K562 (cell line): ENCODE measurements around the gene CARS2. TPM values are rescaled to one million over a fixed set of nuclear protein-coding genes. Genes with fewer than 3 reads are reported as not detected.

Experiments
- BDP1 ChIP-seq: IDR thresholded peaks from 3 replicates; pipeline ENCODE4 v1.6.1; 2011; ENCODE audit not compliant: insufficient read length, insufficient read depth
- ETV6 ChIP-seq, 3 experiments: fragments of 150-350 bp in 1 of 3; sonication (generic) in 1 of 3; formaldehyde crosslinking in 1 of 3; IDR thresholded peaks; 2 replicates each; pipeline versions ENCODE4 v1.6.1 to v1.8.0; 2014 to 2022; ENCODE audit warnings: borderline replicate concordance in 2 of 3, low read depth in 2 of 3, antibody characterized with exemption in 1 of 3, low read length in 1 of 3, mild to moderate bottlenecking in 1 of 3, missing genetic modification reagents in 1 of 3
- EZH2 ChIP-seq: IDR thresholded peaks from 2 replicates; pipeline ENCODE4 v1.6.1; 2012; ENCODE audit warnings: low read depth, mild to moderate bottlenecking, inconsistent platforms, low read length, borderline replicate concordance
- GATAD2B ChIP-seq: fragments of 450-650 bp; IDR thresholded peaks from 2 replicates; pipeline ENCODE4 v1.6.1; 2017; ENCODE audit warnings: mild to moderate bottlenecking, borderline replicate concordance
- HDAC2 ChIP-seq: fragments of 450-650 bp; IDR thresholded peaks from 2 replicates; pipeline ENCODE4 v1.6.1; 2016; ENCODE audit warnings: mild to moderate bottlenecking
- HDGF ChIP-seq: fragments of 450-650 bp; IDR thresholded peaks from 2 replicates; pipeline ENCODE4 v1.6.1; 2016
- NRF1 ChIP-seq, 2 experiments: fragments of 450-650 bp; IDR thresholded peaks in 1 of 2; conservative IDR thresholded peaks in 1 of 2; 2 replicates each; pipeline ENCODE4 v1.6.1; 2014; ENCODE audit warnings: mild to moderate bottlenecking in 2 of 2
- PHF21A ChIP-seq: fragments of 450-650 bp; IDR thresholded peaks from 2 replicates; pipeline ENCODE4 v1.6.1; 2017; ENCODE audit warnings: low read depth, borderline replicate concordance
- POLR2AphosphoS2 ChIP-seq: IDR thresholded peaks from 2 replicates; pipeline ENCODE4 v1.6.1; 2012; ENCODE audit warnings: low read length, improper control_type of control experiment
- SRSF7 ChIP-seq: fragments of 200-400 bp; formaldehyde crosslinking; optimal IDR thresholded peaks from 2 replicates; pipeline ENCODE3; 2017; ENCODE audit warnings: mild to moderate bottlenecking, low read depth, low read length
- ZNF316 ChIP-seq: fragments of 450-650 bp; IDR thresholded peaks from 2 replicates; pipeline ENCODE4 v1.6.1; 2016
- ZNF436 ChIP-seq: fragments of 250-450, 450-650 bp; sonication (Bioruptor Pico); formaldehyde crosslinking; IDR thresholded peaks from 2 replicates; pipeline ENCODE4 v1.7.0; 2020; ENCODE audit warnings: mild to moderate bottlenecking
- polyA plus RNA-seq, 8 experiments: library from polyadenylated mRNA; depleted of rRNA in 4 of 8; stranded (reverse) in 5 of 8; unstranded in 3 of 8; fragments of >200 nt; fragmentation: Nextera tagmentation in 2 of 8; fragmentation: Illumina TruSeq in 1 of 8; extraction: Ambion mirVana in 2 of 8; extraction: Trizol in 1 of 8; gene quantifications; 2 replicates each; pipeline versions ENCODE4 v1.2.1 to v1.2.3, GENCODE V29; 2011 to 2014; ENCODE audit warnings: inconsistent platforms in 1 of 8, missing spikeins in 1 of 8
- total RNA-seq, 7 experiments: library from RNA; depleted of rRNA in 6 of 7; stranded (reverse); fragments of >200 nt in 6 of 7; fragmentation: Illumina TruSeq in 2 of 7; extraction: Trizol in 2 of 7; gene quantifications; 2 replicates each; pipeline versions ENCODE4 v1.2.1 to v1.2.3, GENCODE V29; 2011 to 2021; ENCODE audit warnings: low replicate concordance in 1 of 7
- TF ChIP-seq, protein P1 (sequence below): fragments of 450-650 bp; formaldehyde crosslinking; IDR thresholded peaks from 2 replicates; pipeline ENCODE4 v1.4.0; 2022; ENCODE audit warnings: mild to moderate bottlenecking, moderate library complexity
- TF ChIP-seq, protein P2 (sequence below): fragments of 250-450 bp; sonication (Bioruptor Pico); IDR thresholded peaks from 2 replicates; pipeline ENCODE4 v1.4.0; 2020; ENCODE audit warnings: mild to moderate bottlenecking, moderate library complexity, borderline replicate concordance
- TF ChIP-seq, protein P3 (sequence below), 2 experiments: fragments of 450-650 bp in 1 of 2; IDR thresholded peaks; 2 replicates each; pipeline ENCODE4 v1.6.1; 2011 to 2017; ENCODE audit warnings: low read depth in 2 of 2, antibody characterized with exemption in 1 of 2, borderline replicate concordance in 1 of 2, low read length in 1 of 2, mild to moderate bottlenecking in 1 of 2, mixed read lengths in 1 of 2; ENCODE audit not compliant: control insufficient read depth in 1 of 2
- TF ChIP-seq, protein P4 (sequence below), 2 experiments: IDR thresholded peaks in 1 of 2; conservative IDR thresholded peaks in 1 of 2; 2 replicates each; pipeline ENCODE4 v1.6.1; 2016; ENCODE audit warnings: low read depth in 2 of 2, mild to moderate bottlenecking in 1 of 2, missing compliant biosample characterization in 1 of 2, missing genetic modification characterization in 1 of 2, moderate library complexity in 1 of 2

The CARS2 gene
- total and polyA plus RNA-seq, 9 of the 15 experiments (the other 6 are each of a cell fraction or from before 2014, with no cell fraction given): 1.7 to 37.4 (median 30.5) TPM

DNA sequence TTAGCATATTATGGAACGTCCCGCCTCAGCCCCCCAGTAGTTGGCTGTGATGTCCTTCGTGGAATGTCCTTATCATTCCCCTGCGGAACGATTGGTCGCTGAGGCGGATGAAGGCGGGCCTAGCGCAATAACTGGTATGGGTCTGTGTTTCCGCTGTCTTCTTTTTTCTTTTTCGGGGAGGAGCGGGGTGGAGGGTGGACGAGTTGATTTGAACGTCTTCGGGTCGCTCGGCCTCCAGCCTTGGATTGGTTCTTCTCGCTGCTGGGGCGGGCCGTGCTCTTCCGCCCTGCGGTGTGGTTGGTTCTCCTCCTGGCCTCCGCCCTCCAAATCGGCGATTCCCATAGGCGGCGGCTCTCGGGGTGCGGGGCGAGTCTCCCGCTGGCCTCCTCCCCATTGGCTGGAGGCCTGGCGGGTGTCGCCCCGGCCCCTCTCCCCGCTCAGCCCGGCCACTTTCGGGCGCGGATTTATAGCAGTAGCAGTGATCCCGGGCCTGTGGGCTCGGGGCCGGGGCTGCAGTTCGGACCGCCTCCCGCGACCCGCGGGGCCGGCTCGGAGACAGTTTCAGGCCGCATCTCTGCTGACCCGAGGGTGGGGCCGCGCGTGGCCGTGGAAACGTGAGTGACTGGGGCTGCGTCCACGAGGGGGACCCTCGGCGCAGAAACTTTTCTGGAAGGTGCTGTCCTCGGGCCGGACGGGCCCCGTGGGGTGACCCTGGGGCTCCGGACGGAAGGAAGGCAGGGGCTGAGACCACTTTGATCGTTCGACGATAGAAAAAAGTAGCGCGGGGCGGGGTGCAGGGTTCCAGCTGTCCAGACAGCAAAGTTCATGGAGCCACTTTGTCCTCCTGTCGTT lies 9.7 kb upstream of the CARS2 start (continued):
- TF ChIP-seq, protein P1, sequence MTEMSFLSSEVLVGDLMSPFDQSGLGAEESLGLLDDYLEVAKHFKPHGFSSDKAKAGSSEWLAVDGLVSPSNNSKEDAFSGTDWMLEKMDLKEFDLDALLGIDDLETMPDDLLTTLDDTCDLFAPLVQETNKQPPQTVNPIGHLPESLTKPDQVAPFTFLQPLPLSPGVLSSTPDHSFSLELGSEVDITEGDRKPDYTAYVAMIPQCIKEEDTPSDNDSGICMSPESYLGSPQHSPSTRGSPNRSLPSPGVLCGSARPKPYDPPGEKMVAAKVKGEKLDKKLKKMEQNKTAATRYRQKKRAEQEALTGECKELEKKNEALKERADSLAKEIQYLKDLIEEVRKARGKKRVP (CRISPR knock-in tag): no peak
- TF ChIP-seq ZNF436 (CRISPR knock-in tag) (no peak), NRF1 (conservative IDR thresholded peaks at IDR 0.05 in 1 of 2, IDR thresholded peaks at IDR 0.05 in 1 of 2) (peak; percentile 69 to 75), HDAC2 (0 out of 2 replicates have a peak, but pooled peaks have one; percentile 60), ETV6 (IDR thresholded peaks at IDR 0.05; ENCODE audit: borderline replicate concordance in 1 of 2, low read depth in 2 of 2, low read length in 1 of 2) (no peak), ETV6 (CRISPR knock-in tag; IDR thresholded peaks at IDR 0.05; ENCODE audit: borderline replicate concordance) (no peak), POLR2AphosphoS2 (no peak), GATAD2B (peak; percentile 38; the same call in 1 of the 2 replicates), EZH2 (no peak), HDGF (no peak), BDP1 (no peak), ZNF316 (no peak), PHF21A (peak; percentile 79; the same call in 1 of the 2 replicates), SRSF7 (no peak)
- TF ChIP-seq, protein P2, sequence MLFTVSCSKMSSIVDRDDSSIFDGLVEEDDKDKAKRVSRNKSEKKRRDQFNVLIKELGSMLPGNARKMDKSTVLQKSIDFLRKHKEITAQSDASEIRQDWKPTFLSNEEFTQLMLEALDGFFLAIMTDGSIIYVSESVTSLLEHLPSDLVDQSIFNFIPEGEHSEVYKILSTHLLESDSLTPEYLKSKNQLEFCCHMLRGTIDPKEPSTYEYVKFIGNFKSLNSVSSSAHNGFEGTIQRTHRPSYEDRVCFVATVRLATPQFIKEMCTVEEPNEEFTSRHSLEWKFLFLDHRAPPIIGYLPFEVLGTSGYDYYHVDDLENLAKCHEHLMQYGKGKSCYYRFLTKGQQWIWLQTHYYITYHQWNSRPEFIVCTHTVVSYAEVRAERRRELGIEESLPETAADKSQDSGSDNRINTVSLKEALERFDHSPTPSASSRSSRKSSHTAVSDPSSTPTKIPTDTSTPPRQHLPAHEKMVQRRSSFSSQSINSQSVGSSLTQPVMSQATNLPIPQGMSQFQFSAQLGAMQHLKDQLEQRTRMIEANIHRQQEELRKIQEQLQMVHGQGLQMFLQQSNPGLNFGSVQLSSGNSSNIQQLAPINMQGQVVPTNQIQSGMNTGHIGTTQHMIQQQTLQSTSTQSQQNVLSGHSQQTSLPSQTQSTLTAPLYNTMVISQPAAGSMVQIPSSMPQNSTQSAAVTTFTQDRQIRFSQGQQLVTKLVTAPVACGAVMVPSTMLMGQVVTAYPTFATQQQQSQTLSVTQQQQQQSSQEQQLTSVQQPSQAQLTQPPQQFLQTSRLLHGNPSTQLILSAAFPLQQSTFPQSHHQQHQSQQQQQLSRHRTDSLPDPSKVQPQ (CRISPR knock-in tag): no peak
- TF ChIP-seq, protein P3, sequence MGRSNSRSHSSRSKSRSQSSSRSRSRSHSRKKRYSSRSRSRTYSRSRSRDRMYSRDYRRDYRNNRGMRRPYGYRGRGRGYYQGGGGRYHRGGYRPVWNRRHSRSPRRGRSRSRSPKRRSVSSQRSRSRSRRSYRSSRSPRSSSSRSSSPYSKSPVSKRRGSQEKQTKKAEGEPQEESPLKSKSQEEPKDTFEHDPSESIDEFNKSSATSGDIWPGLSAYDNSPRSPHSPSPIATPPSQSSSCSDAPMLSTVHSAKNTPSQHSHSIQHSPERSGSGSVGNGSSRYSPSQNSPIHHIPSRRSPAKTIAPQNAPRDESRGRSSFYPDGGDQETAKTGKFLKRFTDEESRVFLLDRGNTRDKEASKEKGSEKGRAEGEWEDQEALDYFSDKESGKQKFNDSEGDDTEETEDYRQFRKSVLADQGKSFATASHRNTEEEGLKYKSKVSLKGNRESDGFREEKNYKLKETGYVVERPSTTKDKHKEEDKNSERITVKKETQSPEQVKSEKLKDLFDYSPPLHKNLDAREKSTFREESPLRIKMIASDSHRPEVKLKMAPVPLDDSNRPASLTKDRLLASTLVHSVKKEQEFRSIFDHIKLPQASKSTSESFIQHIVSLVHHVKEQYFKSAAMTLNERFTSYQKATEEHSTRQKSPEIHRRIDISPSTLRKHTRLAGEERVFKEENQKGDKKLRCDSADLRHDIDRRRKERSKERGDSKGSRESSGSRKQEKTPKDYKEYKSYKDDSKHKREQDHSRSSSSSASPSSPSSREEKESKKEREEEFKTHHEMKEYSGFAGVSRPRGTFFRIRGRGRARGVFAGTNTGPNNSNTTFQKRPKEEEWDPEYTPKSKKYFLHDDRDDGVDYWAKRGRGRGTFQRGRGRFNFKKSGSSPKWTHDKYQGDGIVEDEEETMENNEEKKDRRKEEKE (IDR thresholded peaks at IDR 0.05; ENCODE audit: borderline replicate concordance in 1 of 2, control insufficient read depth in 1 of 2, low read depth in 2 of 2, low read length in 1 of 2): no peak
- TF ChIP-seq, protein P4, sequence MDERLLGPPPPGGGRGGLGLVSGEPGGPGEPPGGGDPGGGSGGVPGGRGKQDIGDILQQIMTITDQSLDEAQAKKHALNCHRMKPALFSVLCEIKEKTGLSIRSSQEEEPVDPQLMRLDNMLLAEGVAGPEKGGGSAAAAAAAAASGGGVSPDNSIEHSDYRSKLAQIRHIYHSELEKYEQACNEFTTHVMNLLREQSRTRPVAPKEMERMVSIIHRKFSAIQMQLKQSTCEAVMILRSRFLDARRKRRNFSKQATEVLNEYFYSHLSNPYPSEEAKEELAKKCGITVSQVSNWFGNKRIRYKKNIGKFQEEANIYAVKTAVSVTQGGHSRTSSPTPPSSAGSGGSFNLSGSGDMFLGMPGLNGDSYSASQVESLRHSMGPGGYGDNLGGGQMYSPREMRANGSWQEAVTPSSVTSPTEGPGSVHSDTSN (CRISPR knock-in tag; IDR thresholded peaks at IDR 0.05; ENCODE audit: low read depth): no peak
- TF ChIP-seq, protein P4 (tag; conservative IDR thresholded peaks at IDR 0.05; ENCODE audit: low read depth): peak; percentile 80
